ENCODE results near the gene ACTA1. TPM values are rescaled to one million over a fixed set of nuclear protein-coding genes. Genes with fewer than 3 reads are reported as not detected.
A peak's percentile ranks its signal among the peaks of the same experiment; 100 is the strongest.

ACTA1 gene
- polyA plus RNA-seq, 1 experiment = not detected

- ChIA-PET CTCF (interaction anchor here (1.5 kb wide), 1 partner anchor 196 kb away, joined by 6 read pairs; no protein-coding TSS in a partner anchor), POLR2A (no interaction called here)
- Histone ChIP-seq H3K27ac (ENCODE audit: low read depth, low read length) (no peak overlapping the region), H3K27me3 (ENCODE audit: control insufficient read depth, insufficient read depth, low read length) (no peaks in the 10 kb centered on the region), H3K9me3 (ENCODE audit: control insufficient read depth, insufficient read depth, low read length) (no peaks in the 10 kb centered on the region), H3K4me3 (ENCODE audit: low read depth, low read length) (no peak overlapping the region)
- no peak for TF ChIP-seq CTCF (IDR thresholded peaks at IDR 0.05; ENCODE audit: low read depth, low read length)
- DNase-seq (ENCODE audit: low read depth, low spot score) = no peak
Observed at GRCh38 chr1:229454056-229454455, 20.2 kb upstream of the ACTA1 start.

DNA sequence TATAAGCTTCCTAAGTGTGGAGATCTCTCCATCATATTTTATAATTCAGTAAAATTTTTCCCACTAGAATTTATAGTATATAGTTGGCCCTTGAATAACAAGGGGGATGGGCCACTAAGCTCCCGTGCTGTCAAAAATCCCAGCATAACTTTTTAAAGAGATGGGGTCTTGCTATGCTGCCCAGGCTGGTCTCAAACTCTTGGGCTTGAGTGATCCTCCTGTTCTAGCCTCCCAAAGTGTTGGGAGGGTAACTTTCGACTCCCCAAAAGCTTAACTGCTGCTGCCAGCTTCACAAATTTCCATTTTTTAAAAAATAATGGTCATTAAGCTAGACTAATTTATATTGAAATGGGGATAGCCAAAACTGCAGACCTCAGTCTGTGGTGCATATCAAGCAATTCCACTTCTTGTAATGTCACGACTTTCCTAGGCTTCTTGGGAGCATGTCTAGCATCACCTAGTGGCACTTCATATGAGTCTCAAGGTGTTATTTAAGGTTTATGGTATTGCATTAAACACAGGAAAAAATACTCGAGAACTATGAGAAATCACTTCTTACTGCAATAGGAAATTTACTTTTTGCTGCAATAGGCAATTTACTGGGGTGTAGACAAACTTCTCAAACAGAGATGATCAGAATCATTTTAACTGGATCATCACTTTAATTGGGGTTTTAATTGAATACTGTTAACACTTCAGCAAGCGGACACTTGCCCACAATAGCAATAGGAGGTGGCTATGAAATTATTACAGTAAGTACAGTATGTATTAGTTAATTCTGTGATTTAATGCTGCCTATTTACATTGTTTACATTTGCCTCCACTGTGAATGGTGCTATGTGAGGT, 19.3 kb upstream of the ACTA1 start:
- no peak for DNase-seq (ENCODE audit: low read depth, low spot score)
- TF ChIP-seq CTCF (IDR thresholded peaks at IDR 0.05; ENCODE audit: low read depth, low read length) = peak; percentile 69
- no peak overlapping the region for H3K27ac ChIP-seq (ENCODE audit: low read depth, low read length)
- no peaks in the 10 kb centered on the region for H3K27me3 ChIP-seq (ENCODE audit: control insufficient read depth, insufficient read depth, low read length)
- POLR2A ChIA-PET = no interaction called here
- H3K9me3 ChIP-seq (ENCODE audit: control insufficient read depth, insufficient read depth, low read length) = no peaks in the 10 kb centered on the region
- H3K4me3 ChIP-seq (ENCODE audit: low read depth, low read length) = no peak overlapping the region
- CTCF ChIA-PET = interaction anchor here (0.7 to 1.9 kb wide), 12 partner anchors 11 to 199 kb away, joined by 3 to 29 read pairs (median 4); partner anchors contain the start of gene CCSAP

GRCh38 chr1:229448845-229449244, 15.0 kb upstream of the ACTA1 start:
- TF ChIP-seq CTCF (IDR thresholded peaks at IDR 0.05; ENCODE audit: low read depth, low read length) = no peak
- no peaks in the 10 kb centered on the region for H3K9me3 ChIP-seq (ENCODE audit: control insufficient read depth, insufficient read depth, low read length)
- DNase-seq (ENCODE audit: low read depth, low spot score) = no peak
- H3K4me3 ChIP-seq (ENCODE audit: low read depth, low read length) = no peak overlapping the region
- ChIA-PET CTCF (interaction anchor here (2.2 kb wide), 1 partner anchor 191 kb away, joined by 9 read pairs; no protein-coding TSS in a partner anchor), POLR2A (no interaction called here)
- no peaks in the 10 kb centered on the region for H3K27me3 ChIP-seq (ENCODE audit: control insufficient read depth, insufficient read depth, low read length)
- no peak overlapping the region for H3K27ac ChIP-seq (ENCODE audit: low read depth, low read length)

DNA sequence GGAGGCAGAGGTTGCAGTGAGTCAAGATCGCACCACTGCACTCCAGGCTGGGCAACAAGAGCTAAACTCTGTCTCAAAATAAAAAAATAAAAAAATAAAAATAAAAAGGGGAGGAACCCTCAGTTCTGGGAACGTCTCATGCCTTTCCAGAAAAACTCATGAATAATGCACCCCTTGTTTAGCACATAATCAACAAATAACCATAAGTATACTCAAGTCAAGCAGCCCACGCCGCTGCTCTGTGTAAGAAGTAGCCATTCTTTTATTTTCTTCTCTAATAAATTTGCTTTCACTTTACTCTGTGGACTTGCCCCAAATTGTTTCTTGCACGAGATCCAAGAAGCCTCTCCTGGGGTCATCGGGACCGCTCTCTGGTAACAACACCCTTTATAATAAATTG, 14.5 kb upstream of the ACTA1 start:
- no peak overlapping the region for H3K27ac ChIP-seq (ENCODE audit: low read depth, low read length)
- ChIA-PET POLR2A (no interaction called here), CTCF (interaction anchor here (2.2 kb wide), 1 partner anchor 190 kb away, joined by 9 read pairs; no protein-coding TSS in a partner anchor)
- no peak overlapping the region for H3K4me3 ChIP-seq (ENCODE audit: low read depth, low read length)
- no peaks in the 10 kb centered on the region for H3K9me3 ChIP-seq (ENCODE audit: control insufficient read depth, insufficient read depth, low read length)
- H3K27me3 ChIP-seq (ENCODE audit: control insufficient read depth, insufficient read depth, low read length) = no peaks in the 10 kb centered on the region
- no peak for DNase-seq (ENCODE audit: low read depth, low spot score)
- no peak for TF ChIP-seq CTCF (IDR thresholded peaks at IDR 0.05; ENCODE audit: low read depth, low read length)

- no peaks in the 10 kb centered on the region for H3K27me3 ChIP-seq (ENCODE audit: control insufficient read depth, insufficient read depth, low read length)
- POLR2A ChIA-PET = no interaction called here
- CTCF ChIA-PET = no interaction called here
- no peak for TF ChIP-seq CTCF (IDR thresholded peaks at IDR 0.05; ENCODE audit: low read depth, low read length)
- H3K4me3 ChIP-seq (ENCODE audit: low read depth, low read length) = no peak overlapping the region
- H3K9me3 ChIP-seq (ENCODE audit: control insufficient read depth, insufficient read depth, low read length) = no peaks in the 10 kb centered on the region
- no peak for DNase-seq (ENCODE audit: low read depth, low spot score)
- H3K27ac ChIP-seq (ENCODE audit: low read depth, low read length) = no peak overlapping the region
Observed at GRCh38 chr1:229447809-229448252, 13.9 kb upstream of the ACTA1 start.

All from AG04450 (cell line).